Measurements from ENCODE around the gene TMEFF2. TPM values are rescaled to one million over a fixed set of nuclear protein-coding genes. Genes with fewer than 3 reads are reported as not detected.

The TMEFF2 gene
- 0.19 to 0.36 TPM (median 0.27 TPM) in 5 replicates for total RNA-seq (2022; extraction: Qiagen RNA extraction; ENCODE audit: low read depth)

GRCh38 chr2:192194866-192195547 is at the start of gene TMEFF2:
Gene TMEFF2, minus strand, starts transcription at chr2:192194933. Its CDS starts 409 bp downstream, at chr2:192194524.

